Glutamatergic neuron (in vitro differentiated cells): Measurements from ENCODE around the gene RFPL2. TPM values are rescaled to one million over a fixed set of nuclear protein-coding genes. Genes with fewer than 3 reads are reported as not detected.

Experiments
- DNase-seq: peaks from one replicate; pipeline ENCODE4 v3.0.0; 2022
- H3K27ac Mint-ChIP-seq: one replicate; pipeline ENCODE4 v1.8.0; 2020; ENCODE audit warnings: mild to moderate bottlenecking, mixed read lengths, inconsistent platforms; ENCODE audit not compliant: unreplicated experiment
- H3K27me3 Mint-ChIP-seq: one replicate; pipeline ENCODE4 v1.8.0; 2020; ENCODE audit warnings: mild to moderate bottlenecking, moderate library complexity, mixed read lengths, inconsistent platforms; ENCODE audit not compliant: unreplicated experiment
- H3K36me3 Mint-ChIP-seq: one replicate; pipeline ENCODE4 v1.8.0; 2020; ENCODE audit warnings: mild to moderate bottlenecking, mixed read lengths, inconsistent platforms; ENCODE audit not compliant: unreplicated experiment
- H3K4me1 Mint-ChIP-seq: one replicate; pipeline ENCODE4 v1.8.0; 2020; ENCODE audit warnings: mild to moderate bottlenecking, low read depth, mixed read lengths, inconsistent platforms; ENCODE audit not compliant: unreplicated experiment
- H3K4me3 Mint-ChIP-seq: one replicate; pipeline ENCODE4 v1.8.0; 2020; ENCODE audit warnings: mild to moderate bottlenecking, mixed read lengths, inconsistent platforms; ENCODE audit not compliant: unreplicated experiment
- H3K9me3 Mint-ChIP-seq: one replicate; pipeline ENCODE4 v1.8.0; 2020; ENCODE audit warnings: mild to moderate bottlenecking, moderate library complexity, mixed read lengths, inconsistent platforms; ENCODE audit not compliant: unreplicated experiment
- CTCF ChIP-seq: fragments of 200-600 bp; sonication (generic); IDR thresholded peaks from one replicate; pipeline ENCODE4 v1.5.0; 2021; ENCODE audit not compliant: partially characterized antibody, unreplicated experiment
- total RNA-seq: library from RNA; stranded (reverse); fragmentation: NEBNext Ultra II Directional; extraction: Animal tissue kit (Norgen Biotek cat#: 25700); gene quantifications from one replicate; pipeline ENCODE4 v1.2.1, GENCODE V29; 2021; ENCODE audit not compliant: unreplicated experiment

RFPL2 gene
- total RNA-seq, 1 donor from 2014 or later, result 1.4 TPM

DNA sequence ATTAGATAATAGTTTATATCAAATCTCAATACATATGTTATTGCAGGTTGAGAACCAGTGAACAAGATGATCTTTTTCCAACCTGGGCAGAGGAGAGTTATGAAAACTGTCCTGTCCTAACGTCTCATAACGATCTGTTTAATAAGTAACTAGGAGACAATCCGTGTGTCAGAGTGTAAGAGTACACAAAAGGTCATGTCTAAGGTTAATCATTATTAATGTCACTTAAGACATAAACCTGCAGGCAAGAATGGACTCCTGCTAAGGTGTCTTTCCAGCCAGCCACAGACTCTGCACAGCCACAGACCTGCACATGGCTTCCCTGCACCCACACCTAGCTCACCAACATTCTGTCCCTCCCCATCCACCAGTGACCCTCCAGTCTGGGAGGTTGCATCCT, 40.2 kb upstream of the RFPL2 start:
- no peak for TF ChIP-seq CTCF
- DNase-seq, result no peak
- H3K9me3 Mint-ChIP-seq, result no peaks in the 10 kb centered on the region
- peaks cover 2% of the 10 kb centered on the region for H3K27me3 Mint-ChIP-seq
- H3K4me1 Mint-ChIP-seq, result no peaks in the 10 kb centered on the region
- H3K27ac Mint-ChIP-seq, result no peak overlapping the region
- H3K36me3 Mint-ChIP-seq, result no peaks in the 10 kb centered on the region
- H3K4me3 Mint-ChIP-seq, result no peak overlapping the region

DNA sequence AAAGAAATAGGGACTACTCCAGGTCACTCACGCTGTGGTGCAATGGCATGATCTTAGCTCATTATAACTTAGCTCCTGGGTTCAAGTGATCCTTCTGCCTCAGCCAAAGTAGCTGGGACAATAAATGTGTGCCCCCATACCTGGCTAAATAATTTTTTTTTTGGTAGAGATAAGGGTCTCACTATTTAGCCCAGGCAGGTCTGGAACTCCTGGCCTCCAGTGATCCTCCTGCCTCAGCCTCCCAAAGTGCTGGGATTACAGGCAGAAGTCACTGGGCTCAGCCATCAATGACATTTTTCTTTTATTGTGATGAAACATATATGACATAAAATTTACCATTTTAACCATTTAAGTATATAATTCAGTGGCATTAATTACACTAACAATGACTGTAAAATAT, 39.7 kb upstream of the RFPL2 start:
- Mint-ChIP-seq H3K9me3 (no peaks in the 10 kb centered on the region), H3K4me1 (no peaks in the 10 kb centered on the region), H3K27ac (no peak overlapping the region), H3K27me3 (peaks cover 2% of the 10 kb centered on the region), H3K4me3 (no peak overlapping the region), H3K36me3 (no peaks in the 10 kb centered on the region)
- TF ChIP-seq CTCF, result no peak
- DNase-seq, result no peak

DNA sequence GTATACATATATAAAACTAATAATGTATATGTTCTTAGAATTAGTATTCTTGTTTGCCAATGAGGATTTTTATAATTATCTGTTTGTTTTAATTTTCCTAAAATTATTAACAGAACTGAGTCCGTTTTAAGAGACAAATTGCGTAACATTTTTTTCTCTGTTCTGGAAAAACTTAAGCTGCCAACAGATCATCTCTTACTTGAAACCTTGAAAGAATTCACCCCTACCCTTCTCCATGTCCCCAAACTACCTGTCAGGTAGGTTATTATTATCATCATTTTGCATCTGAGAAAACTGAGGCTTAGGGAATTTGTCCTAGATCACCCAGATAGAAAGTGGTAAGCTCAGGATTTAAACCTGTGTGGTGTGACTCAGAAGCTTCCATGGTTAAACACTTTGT, 35.6 kb upstream of the RFPL2 start:
- no peaks in the 10 kb centered on the region for H3K36me3 Mint-ChIP-seq
- TF ChIP-seq CTCF, result no peak
- no peaks in the 10 kb centered on the region for H3K9me3 Mint-ChIP-seq
- peaks cover 5% of the 10 kb centered on the region for H3K4me1 Mint-ChIP-seq
- no peaks in the 10 kb centered on the region for H3K27me3 Mint-ChIP-seq
- DNase-seq, result no peak
- H3K27ac Mint-ChIP-seq, result no peak overlapping the region
- H3K4me3 Mint-ChIP-seq, result no peak overlapping the region

DNA sequence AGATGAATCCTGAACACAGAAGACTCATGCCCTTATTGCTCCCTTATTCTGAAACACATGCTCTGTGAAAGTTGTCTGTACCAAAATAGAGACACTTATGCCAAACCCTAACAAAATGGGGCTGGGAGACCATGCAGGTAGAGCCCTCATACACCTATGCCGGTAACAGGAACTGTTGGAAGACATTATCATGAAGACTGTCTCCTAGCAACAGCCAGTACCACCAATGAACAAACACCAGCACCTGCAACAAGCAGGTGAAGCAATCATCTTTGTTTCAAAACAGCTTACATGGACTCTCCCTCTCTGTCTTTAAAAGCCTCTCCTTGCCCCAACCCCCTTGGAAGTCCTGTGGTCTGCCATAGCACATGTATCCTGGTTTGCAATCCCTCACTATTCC, 33.0 kb upstream of the RFPL2 start:
- Mint-ChIP-seq H3K9me3 (no peaks in the 10 kb centered on the region), H3K4me1 (peaks cover 5% of the 10 kb centered on the region), H3K27ac (no peak overlapping the region), H3K27me3 (no peaks in the 10 kb centered on the region), H3K4me3 (no peak overlapping the region), H3K36me3 (no peaks in the 10 kb centered on the region)
- no peak for DNase-seq
- no peak for TF ChIP-seq CTCF

DNA sequence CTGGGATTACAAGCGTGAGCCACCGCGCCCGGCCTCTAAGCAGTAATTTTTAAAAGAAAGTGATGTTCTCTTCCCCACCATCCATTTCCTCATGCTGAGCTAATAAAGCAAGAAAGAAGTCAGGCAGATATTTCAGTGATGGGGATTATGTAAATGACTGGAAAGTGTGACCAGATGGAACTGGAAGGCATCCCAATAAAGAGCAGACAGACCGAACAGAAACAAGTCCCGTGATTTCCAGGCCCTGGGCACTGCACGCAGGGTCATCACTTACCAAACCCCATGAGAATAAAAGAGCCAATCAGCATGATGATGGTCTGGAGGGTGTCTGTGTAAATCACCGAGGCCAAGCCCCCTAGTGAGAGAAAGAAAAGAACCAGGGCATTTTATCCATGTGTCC, 32.1 kb upstream of the RFPL2 start:
- peaks cover 2% of the 10 kb centered on the region for H3K27me3 Mint-ChIP-seq
- H3K36me3 Mint-ChIP-seq, result no peaks in the 10 kb centered on the region
- no peak overlapping the region for H3K27ac Mint-ChIP-seq
- DNase-seq, result no peak
- H3K9me3 Mint-ChIP-seq, result no peaks in the 10 kb centered on the region
- peaks cover 5% of the 10 kb centered on the region for H3K4me1 Mint-ChIP-seq
- no peak for TF ChIP-seq CTCF
- no peak overlapping the region for H3K4me3 Mint-ChIP-seq
